ENCODE results near the gene ALPL.

- TF ChIP-seq, protein P1, sequence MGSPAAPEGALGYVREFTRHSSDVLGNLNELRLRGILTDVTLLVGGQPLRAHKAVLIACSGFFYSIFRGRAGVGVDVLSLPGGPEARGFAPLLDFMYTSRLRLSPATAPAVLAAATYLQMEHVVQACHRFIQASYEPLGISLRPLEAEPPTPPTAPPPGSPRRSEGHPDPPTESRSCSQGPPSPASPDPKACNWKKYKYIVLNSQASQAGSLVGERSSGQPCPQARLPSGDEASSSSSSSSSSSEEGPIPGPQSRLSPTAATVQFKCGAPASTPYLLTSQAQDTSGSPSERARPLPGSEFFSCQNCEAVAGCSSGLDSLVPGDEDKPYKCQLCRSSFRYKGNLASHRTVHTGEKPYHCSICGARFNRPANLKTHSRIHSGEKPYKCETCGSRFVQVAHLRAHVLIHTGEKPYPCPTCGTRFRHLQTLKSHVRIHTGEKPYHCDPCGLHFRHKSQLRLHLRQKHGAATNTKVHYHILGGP (tag by site-specific recombination; IDR thresholded peaks at IDR 0.05): no peak
- TF ChIP-seq, protein P2, sequence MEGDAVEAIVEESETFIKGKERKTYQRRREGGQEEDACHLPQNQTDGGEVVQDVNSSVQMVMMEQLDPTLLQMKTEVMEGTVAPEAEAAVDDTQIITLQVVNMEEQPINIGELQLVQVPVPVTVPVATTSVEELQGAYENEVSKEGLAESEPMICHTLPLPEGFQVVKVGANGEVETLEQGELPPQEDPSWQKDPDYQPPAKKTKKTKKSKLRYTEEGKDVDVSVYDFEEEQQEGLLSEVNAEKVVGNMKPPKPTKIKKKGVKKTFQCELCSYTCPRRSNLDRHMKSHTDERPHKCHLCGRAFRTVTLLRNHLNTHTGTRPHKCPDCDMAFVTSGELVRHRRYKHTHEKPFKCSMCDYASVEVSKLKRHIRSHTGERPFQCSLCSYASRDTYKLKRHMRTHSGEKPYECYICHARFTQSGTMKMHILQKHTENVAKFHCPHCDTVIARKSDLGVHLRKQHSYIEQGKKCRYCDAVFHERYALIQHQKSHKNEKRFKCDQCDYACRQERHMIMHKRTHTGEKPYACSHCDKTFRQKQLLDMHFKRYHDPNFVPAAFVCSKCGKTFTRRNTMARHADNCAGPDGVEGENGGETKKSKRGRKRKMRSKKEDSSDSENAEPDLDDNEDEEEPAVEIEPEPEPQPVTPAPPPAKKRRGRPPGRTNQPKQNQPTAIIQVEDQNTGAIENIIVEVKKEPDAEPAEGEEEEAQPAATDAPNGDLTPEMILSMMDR (tag by site-specific recombination; IDR thresholded peaks at IDR 0.05): no peak
- TF ChIP-seq ZNF221 (tag by site-specific recombination; IDR thresholded peaks at IDR 0.05; ENCODE audit: borderline replicate concordance) (no peak), ZNF776 (tag by site-specific recombination; IDR thresholded peaks at IDR 0.05; ENCODE audit: borderline replicate concordance) (no peak), TCF7L2 (IDR thresholded peaks at IDR 0.05; ENCODE audit: borderline replicate concordance, low read depth, low read length) (no peak), YY1 (tag by site-specific recombination; IDR thresholded peaks at IDR 0.05) (no peak)
Measured at GRCh38 chr1:21520899-21521716, 11.9 kb downstream of the ALPL start.
